GM19397 (cell line): Measurements from ENCODE around the gene RAB40C.

Experiments
- ATAC-seq: cut with Tn5 transposase; IDR thresholded peaks from one replicate; pipeline ENCODE4 v1.9.1; 2021; ENCODE audit warnings: mild to moderate bottlenecking, moderate library complexity; ENCODE audit not compliant: unreplicated experiment

RAB40C gene

GRCh38 chr16:660459-661183, 70.8 kb downstream of the RAB40C start:
- no peak for ATAC-seq

GRCh38 chr16:661184-661821, 71.4 kb downstream of the RAB40C start:
- no peak for ATAC-seq

DNA sequence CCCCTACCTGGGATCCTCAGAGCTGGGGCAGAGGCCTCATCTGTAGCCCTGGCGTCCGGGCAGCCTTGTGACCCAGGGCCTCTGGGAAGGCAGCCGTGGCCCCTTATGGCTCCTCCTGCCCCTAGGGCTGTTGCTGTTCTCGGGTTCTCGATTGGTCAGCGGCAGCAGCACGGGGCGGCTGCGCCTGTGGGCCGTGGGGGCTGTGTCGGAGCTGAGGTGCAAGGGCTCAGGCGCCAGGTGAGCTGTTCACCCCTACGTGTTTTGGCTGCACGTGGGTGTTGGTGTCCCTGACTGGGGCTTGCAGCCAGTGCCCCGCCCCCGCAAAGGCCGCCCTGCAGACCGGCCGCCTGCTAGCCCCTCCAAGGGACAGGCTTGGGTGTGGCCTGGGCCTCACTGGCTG, 72.2 kb downstream of the RAB40C start:
- no peak for ATAC-seq

DNA sequence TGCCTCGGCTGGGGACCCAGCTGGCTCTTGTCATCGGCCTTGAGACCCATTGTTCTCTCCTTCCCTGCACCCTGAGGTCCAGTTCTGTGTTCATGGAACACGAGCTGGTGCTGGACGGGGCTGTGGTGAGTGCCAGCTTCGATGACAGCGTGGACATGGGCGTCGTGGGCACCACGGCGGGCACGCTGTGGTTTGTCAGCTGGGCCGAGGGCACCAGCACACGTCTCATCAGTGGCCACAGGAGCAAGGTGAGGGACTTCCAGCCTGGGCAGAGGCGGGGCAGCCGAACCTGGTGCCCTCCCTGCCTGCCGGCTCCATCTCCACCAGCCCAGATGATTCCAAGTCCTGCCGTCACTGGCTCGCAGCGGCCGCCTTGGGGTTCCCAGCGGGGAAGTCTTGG, 72.7 kb downstream of the RAB40C start:
- no peak for ATAC-seq

- ATAC-seq = no peak
Observed at GRCh38 chr16:666572-666971, 76.7 kb downstream of the RAB40C start.

DNA sequence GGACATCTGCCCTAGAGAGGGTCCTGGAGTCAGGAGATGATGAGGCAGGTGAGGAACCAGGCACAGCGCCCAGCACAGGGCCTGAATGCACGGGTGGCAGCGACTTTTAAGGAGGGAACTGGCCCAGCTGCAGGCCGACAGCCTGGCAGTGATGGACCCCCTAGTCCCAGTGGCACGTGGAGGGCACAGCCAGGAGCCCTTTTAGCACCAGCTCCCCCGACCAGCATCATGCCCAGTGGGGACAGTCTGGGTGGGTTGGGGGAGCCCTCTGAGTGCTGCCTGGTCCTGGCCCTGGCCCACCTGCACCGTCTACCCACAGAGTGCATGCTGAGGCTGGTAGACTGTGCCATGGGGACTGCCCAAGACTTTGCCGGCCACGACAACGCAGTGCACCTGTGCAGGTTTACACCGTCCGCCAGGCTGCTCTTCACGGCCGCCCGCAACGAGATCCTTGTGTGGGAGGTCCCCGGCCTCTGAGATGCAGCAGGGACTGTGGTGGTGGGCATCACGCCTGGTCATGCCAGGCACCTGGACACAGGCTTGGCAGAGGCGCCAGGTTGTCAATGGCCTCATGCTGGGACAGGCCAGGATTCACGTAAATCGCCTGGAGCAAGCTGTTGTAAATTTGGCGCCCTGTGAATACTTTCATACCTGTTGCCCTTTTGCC, 77.4 kb downstream of the RAB40C start:
- ATAC-seq = no peak

DNA sequence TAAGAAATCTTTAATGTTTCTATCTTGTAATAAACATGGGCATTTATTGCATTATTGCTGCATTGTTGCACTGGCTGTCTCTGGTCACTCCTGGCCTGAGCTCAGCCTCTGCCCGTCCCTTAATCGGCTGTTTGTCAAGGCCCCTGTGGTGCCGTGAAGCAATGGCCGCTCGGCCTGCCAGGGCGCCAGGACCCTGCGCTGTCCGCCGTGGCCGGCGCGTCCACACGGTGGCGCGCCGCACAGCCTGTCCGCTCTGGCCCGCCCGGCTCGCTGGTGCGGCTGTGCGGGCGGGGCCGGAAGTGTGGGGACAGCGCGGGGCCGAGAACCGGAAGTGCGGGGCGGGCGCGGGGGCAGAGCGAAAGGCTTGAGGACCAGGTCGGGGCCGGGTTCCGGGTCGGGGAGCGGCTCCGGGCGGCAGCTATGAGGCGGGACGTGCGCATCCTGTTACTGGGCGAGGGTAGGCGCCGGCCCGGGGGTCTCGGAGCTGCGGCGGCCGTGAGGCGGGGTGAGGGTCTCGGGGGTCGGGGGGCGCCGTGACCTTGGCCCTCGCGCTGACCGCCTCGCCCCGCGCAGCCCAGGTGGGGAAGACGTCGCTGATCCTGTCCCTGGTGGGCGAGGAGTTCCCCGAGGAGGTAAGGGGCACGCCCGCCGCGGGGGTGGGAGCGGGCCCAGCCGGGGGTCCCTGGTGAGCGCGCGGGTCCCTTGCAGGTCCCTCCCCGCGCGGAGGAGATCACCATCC, 78.1 kb downstream of the RAB40C start, which contains the start of gene RHOT2:
RHOT2 (plus strand) TSS at position 353 of the 739 bp plus-strand sequence; CDS start at position 421, 68 bp downstream.
- ATAC-seq = peak; percentile 75

DNA sequence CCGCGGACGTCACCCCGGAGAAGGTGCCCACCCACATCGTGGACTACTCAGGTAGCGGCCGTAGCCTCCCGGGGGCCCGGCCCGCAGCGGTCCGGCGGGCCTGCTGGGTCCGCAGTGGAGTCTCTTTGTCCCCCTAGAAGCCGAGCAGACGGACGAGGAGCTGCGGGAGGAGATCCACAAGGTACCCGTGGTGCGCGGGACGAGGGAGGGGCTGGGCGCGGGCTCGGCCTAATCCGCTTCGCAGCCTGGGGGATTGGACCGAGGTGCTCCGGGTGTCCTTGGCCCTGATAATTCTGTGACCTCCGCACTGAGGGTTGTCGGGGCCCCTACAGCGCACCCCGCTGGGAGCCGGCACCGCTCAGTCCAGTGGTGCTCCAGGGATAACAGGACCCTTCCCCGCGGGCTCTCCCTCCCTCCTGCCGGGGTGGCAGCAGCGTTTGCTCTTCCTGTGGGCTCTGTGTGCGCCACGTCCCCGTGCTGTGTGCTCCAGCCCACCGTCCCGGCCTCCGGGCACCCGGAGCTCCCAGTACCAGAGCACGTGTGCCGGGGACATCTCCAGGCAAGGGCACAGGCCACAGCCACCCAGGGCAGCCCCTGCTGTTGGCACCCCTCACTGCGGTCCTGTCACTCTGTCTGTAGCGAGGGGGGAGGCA, 78.8 kb downstream of the RAB40C start:
- no peak for ATAC-seq

- no peak for ATAC-seq
Observed at GRCh38 chr16:669666-670065, 79.8 kb downstream of the RAB40C start.

- ATAC-seq = no peak
Observed at GRCh38 chr16:670485-671352, 80.9 kb downstream of the RAB40C start.

DNA sequence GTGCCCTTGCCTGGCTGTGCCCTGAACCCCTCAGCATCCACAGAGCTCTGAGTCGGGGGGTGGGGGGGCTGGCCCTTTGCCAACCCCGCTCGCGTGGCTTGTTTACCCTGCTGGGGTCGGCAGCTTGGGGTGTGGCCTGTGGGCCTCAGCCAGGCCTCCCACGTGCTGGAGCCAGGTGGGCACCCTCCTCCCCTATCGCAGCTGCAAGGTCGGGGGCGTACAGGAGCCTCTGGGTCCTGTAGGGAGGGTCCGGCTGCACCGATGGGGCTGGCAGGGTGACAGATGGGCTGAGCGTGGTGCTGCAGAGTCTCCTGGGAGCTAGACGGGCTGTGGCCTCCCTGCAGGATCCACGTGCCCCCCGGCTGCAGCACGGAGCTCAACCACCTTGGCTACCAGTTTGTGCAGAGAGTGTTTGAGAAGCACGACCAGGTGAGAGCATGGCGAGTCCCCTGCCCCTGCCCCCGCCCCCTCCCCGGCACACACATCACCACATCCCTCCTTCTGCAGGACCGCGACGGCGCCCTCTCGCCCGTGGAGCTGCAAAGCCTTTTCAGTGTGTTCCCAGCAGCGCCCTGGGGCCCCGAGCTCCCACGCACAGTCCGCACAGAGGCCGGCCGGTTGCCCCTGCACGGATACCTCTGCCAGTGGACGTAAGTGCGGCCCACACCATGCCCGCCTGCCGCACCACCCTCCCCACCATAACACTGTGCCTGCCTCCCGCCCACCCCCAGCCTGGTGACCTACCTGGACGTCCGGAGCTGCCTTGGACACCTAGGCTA, 81.7 kb downstream of the RAB40C start:
- ATAC-seq = no peak

DNA sequence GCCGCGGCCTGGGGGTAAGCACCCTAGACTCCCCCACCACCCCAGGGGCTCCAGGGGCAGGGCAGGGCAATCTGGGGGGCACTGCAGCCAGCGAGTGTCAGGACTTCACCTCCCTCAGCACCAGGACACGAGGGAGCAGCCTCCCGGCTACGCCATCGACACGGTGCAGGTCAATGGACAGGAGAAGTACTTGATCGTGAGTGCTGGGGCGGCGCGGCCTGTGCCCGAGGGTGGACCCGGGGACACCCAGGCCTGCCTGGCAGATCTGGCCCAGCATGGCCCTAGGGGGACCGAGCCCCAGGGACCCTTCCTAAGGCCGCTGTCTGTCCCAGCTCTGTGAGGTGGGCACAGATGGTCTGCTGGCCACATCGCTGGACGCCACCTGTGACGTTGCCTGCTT, 82.5 kb downstream of the RAB40C start:
- no peak for ATAC-seq

GRCh38 chr16:672851-673250, 83.0 kb downstream of the RAB40C start:
- ATAC-seq = no peak

DNA sequence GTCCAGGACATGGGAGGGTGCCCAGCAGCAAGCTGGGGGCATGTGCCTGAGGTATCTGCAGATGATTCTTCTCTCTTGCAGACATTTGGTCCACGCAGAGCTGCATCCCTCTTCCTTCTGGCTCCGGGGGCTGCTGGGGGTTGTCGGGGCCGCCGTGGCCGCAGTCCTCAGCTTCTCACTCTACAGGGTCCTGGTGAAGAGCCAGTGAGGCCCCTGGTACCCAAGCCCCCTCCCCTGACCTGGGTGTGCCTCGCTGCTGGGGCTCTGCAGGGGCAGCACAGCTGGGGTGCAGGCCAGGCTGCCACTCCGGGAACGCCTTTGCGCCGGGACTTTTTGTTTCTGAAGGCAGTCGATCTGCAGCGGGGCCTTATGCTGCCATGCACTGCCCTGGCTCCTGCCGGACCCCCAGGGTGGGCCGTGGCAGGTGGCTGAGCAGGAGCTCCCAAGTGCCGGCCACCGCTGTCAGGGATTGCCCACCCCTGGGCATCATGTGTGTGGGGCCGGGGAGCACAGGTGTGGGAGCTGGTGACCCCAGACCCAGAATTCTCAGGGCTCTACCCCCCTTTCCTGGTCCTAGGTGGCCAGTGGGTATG, 83.6 kb downstream of the RAB40C start:
- no peak for ATAC-seq

GRCh38 chr16:674214-674881, 84.5 kb downstream of the RAB40C start:
- ATAC-seq = no peak

GRCh38 chr16:674968-675883, 85.4 kb downstream of the RAB40C start, which contains the start of gene RHBDL1:
RHBDL1 (plus strand) TSS chr16:675671; CDS start chr16:675791, 120 bp downstream.
- no peak for ATAC-seq
